ENCODE measurements around the gene FAAP100. TPM values are rescaled to one million over a fixed set of nuclear protein-coding genes. Genes with fewer than 3 reads are reported as not detected.
A peak's percentile ranks its signal among the peaks of the same experiment; 100 is the strongest.

The FAAP100 gene
- total and polyA plus RNA-seq, 7 donors, result 6.6 to 27.2 (median 10.9) TPM

GRCh38 chr17:81578561-81579225 lies 26.5 kb upstream of the FAAP100 start:
- Histone ChIP-seq H3K36me3 (peaks cover 0 to 64% (median 24%) of the 10 kb centered on the region in 4 donors), H3K27ac (no peak overlapping the region), H3K27me3 (no peaks in the 10 kb centered on the region), H3K4me3 (no peak overlapping the region), H3K9me3 (no peaks in the 10 kb centered on the region), H3K4me1 (peaks cover 0 to 30% (median 21%) of the 10 kb centered on the region in 4 donors)
- DNase-seq, result no peak
- no peak for TF ChIP-seq CTCF (IDR thresholded peaks at IDR 0.05)
- intact Hi-C loops (cut with DNase I), result no loop called here
- 89 to 95% methylated on average over 6 of the region's 6 CpGs for WGBS, 2 donors

- H3K4me1 ChIP-seq, result peaks cover 0 to 30% (median 21%) of the 10 kb centered on the region in 4 donors
- no peak overlapping the region for H3K4me3 ChIP-seq
- H3K36me3 ChIP-seq, result peaks cover 0 to 58% (median 23%) of the 10 kb centered on the region in 4 donors
- no peaks in the 10 kb centered on the region for H3K9me3 ChIP-seq
- TF ChIP-seq CTCF (IDR thresholded peaks at IDR 0.05) (no peak), POLR2A (IDR thresholded peaks at IDR 0.05) (no peak), EP300 (IDR thresholded peaks at IDR 0.05) (no peak), POLR2AphosphoS5 (IDR thresholded peaks at IDR 0.05) (no peak)
- WGBS, 2 donors, result 96% methylated on average over 10 of the region's 10 CpGs
- DNase-seq, result no peak
- H3K27ac ChIP-seq, result no peak overlapping the region
- H3K27me3 ChIP-seq, result no peaks in the 10 kb centered on the region
- intact Hi-C loops (cut with DNase I), result no loop called here
Observed at GRCh38 chr17:81578038-81578441, 25.9 kb upstream of the FAAP100 start.

- peaks cover 0 to 52% (median 20%) of the 10 kb centered on the region in 4 donors for H3K36me3 ChIP-seq
- intact Hi-C loops (cut with DNase I), result no loop called here
- no peak for TF ChIP-seq POLR2AphosphoS5 (IDR thresholded peaks at IDR 0.05)
- TF ChIP-seq EP300 (IDR thresholded peaks at IDR 0.05), result no peak
- no peak for TF ChIP-seq CTCF (IDR thresholded peaks at IDR 0.05)
- no peak for TF ChIP-seq POLR2A (IDR thresholded peaks at IDR 0.05)
- H3K9me3 ChIP-seq, result no peaks in the 10 kb centered on the region
- H3K4me1 ChIP-seq, result peaks cover 0 to 30% (median 21%) of the 10 kb centered on the region in 4 donors
- peak overlapping the region in 2 of 4 donors; percentile 30 to 42 for H3K27ac ChIP-seq
- no peak for DNase-seq
- 80 to 85% methylated on average over 11 of the region's 11 CpGs for WGBS, 2 donors
- H3K27me3 ChIP-seq, result no peaks in the 10 kb centered on the region
- H3K4me3 ChIP-seq, result no peak overlapping the region
Observed at GRCh38 chr17:81577278-81578000, 25.3 kb upstream of the FAAP100 start.

- DNase-seq, result no peak
- H3K9me3 ChIP-seq, result no peaks in the 10 kb centered on the region
- peak overlapping the region in 2 of 4 donors; percentile 30 to 42 for H3K27ac ChIP-seq
- H3K4me1 ChIP-seq, result peaks cover 0 to 30% (median 21%) of the 10 kb centered on the region in 4 donors
- no peaks in the 10 kb centered on the region for H3K27me3 ChIP-seq
- H3K4me3 ChIP-seq, result no peak overlapping the region
- WGBS, 2 donors, result 76% methylated on average over 16 to 17 of the region's 17 CpGs
- no peak for TF ChIP-seq EP300 (IDR thresholded peaks at IDR 0.05)
- TF ChIP-seq POLR2A (IDR thresholded peaks at IDR 0.05), result no peak
- no peak for TF ChIP-seq CTCF (IDR thresholded peaks at IDR 0.05)
- no peak for TF ChIP-seq POLR2AphosphoS5 (IDR thresholded peaks at IDR 0.05)
- intact Hi-C loops (cut with DNase I), result no loop called here
- peaks cover under 1 to 47% (median 18%) of the 10 kb centered on the region in 4 donors for H3K36me3 ChIP-seq
Observed at GRCh38 chr17:81576621-81577277, 24.6 kb upstream of the FAAP100 start.
